H9 (cell line): Measurements from ENCODE around the gene ALOX12B. TPM values are rescaled to one million over a fixed set of nuclear protein-coding genes. Genes with fewer than 3 reads are reported as not detected.

Experiments used
- DNase-seq: peaks from one replicate; pipeline ENCODE4 v3.0.0-alpha.2; 2017
- H2AFZ ChIP-seq: one replicate; pipeline ENCODE4 v1.6.1; 2013; ENCODE audit warnings: mild to moderate bottlenecking, low read length, control low read depth, moderate library complexity
- H2AK5ac ChIP-seq: 2 replicates; pipeline ENCODE4 v1.6.1; 2013; ENCODE audit warnings: low read length, control low read depth, mixed read lengths; ENCODE audit not compliant: insufficient read length
- H2BK120ac ChIP-seq: one replicate; pipeline ENCODE4 v1.6.1; 2013; ENCODE audit warnings: low read depth, mild to moderate bottlenecking, low read length, control low read depth, inconsistent platforms; ENCODE audit not compliant: poor library complexity, severe bottlenecking
- H2BK12ac ChIP-seq: 2 replicates; pipeline ENCODE4 v1.6.1; 2013; ENCODE audit warnings: low read length, control low read depth, mixed read lengths, low read depth; ENCODE audit not compliant: insufficient read length
- H2BK15ac ChIP-seq: 2 replicates; pipeline ENCODE4 v1.6.1; 2013; ENCODE audit warnings: low read depth, low read length, control low read depth
- H2BK20ac ChIP-seq: one replicate; pipeline ENCODE4 v1.6.1; 2013; ENCODE audit warnings: low read depth, mild to moderate bottlenecking, low read length, control low read depth, inconsistent platforms; ENCODE audit not compliant: poor library complexity, severe bottlenecking
- H2BK5ac ChIP-seq: 2 replicates; pipeline ENCODE4 v1.6.1; 2013; ENCODE audit warnings: low read length, control low read depth, mixed read lengths; ENCODE audit not compliant: insufficient read length
- H3K14ac ChIP-seq: 2 replicates; pipeline ENCODE4 v1.6.1; 2013; ENCODE audit warnings: low read length, control low read depth; ENCODE audit not compliant: insufficient read depth
- H3K18ac ChIP-seq: 2 replicates; pipeline ENCODE4 v1.6.1; 2013; ENCODE audit warnings: low read depth, mild to moderate bottlenecking, mixed read lengths, low read length, control low read depth; ENCODE audit not compliant: insufficient read length
- H3K23ac ChIP-seq: 2 replicates; pipeline ENCODE4 v1.6.1; 2013; ENCODE audit warnings: low read length, control low read depth, mixed read lengths, low read depth; ENCODE audit not compliant: insufficient read length
- H3K23me2 ChIP-seq: 2 replicates; pipeline ENCODE4 v1.6.1; 2013; ENCODE audit warnings: low read depth, mild to moderate bottlenecking, mixed read lengths, low read length, control low read depth; ENCODE audit not compliant: insufficient read length, poor library complexity, severe bottlenecking
- H3K27ac ChIP-seq: 2 replicates; pipeline ENCODE4 v1.5.1; 2013; ENCODE audit warnings: low read length, control low read depth, mixed read lengths, low read depth; ENCODE audit not compliant: insufficient read length
- H3K27me3 ChIP-seq: 2 replicates; pipeline ENCODE4 v1.6.1; 2013; ENCODE audit warnings: low read length, control low read depth, inconsistent platforms; ENCODE audit not compliant: insufficient read depth
- H3K4ac ChIP-seq: 2 replicates; pipeline ENCODE4 v1.6.1; 2013; ENCODE audit warnings: low read depth, mild to moderate bottlenecking, control low read depth, inconsistent platforms, low read length, moderate library complexity
- H3K4me1 ChIP-seq: 2 replicates; pipeline ENCODE4 v1.6.1; 2013; ENCODE audit warnings: low read length, control low read depth, inconsistent platforms; ENCODE audit not compliant: insufficient read depth
- H3K4me2 ChIP-seq: 2 replicates; pipeline ENCODE4 v1.6.1; 2013; ENCODE audit warnings: low read length, control low read depth, mixed read lengths; ENCODE audit not compliant: insufficient read length, insufficient read depth
- H3K56ac ChIP-seq: 2 replicates; pipeline ENCODE4 v1.6.1; 2013; ENCODE audit warnings: low read depth, mild to moderate bottlenecking, mixed read lengths, low read length, control low read depth; ENCODE audit not compliant: insufficient read length
- H3K79me1 ChIP-seq: 2 replicates; pipeline ENCODE4 v1.6.1; 2013; ENCODE audit warnings: low read depth, mild to moderate bottlenecking, moderate library complexity, low read length, control low read depth, inconsistent platforms; ENCODE audit not compliant: insufficient read depth, poor library complexity, severe bottlenecking
- H3K79me2 ChIP-seq: 2 replicates; pipeline ENCODE4 v1.6.1; 2013; ENCODE audit warnings: low read length, control low read depth, inconsistent platforms; ENCODE audit not compliant: insufficient read depth
- H3K9ac ChIP-seq: 2 replicates; pipeline ENCODE4 v1.6.1; 2013; ENCODE audit warnings: low read length, control low read depth, mixed read lengths; ENCODE audit not compliant: insufficient read length; ENCODE audit errors: extremely low read depth
- H3K9me3 ChIP-seq: one replicate; pipeline ENCODE4 v1.6.1; 2013; ENCODE audit warnings: low read depth, low read length, inconsistent platforms; ENCODE audit not compliant: control insufficient read depth
- H3T11ph ChIP-seq: one replicate; pipeline ENCODE4 v1.6.1; 2013; ENCODE audit warnings: mild to moderate bottlenecking, low read length, control low read depth, inconsistent platforms
- H4K20me1 ChIP-seq: one replicate; pipeline ENCODE4 v1.6.1; 2013; ENCODE audit not compliant: control insufficient read depth, insufficient read length, insufficient read depth
- H4K5ac ChIP-seq: 2 replicates; pipeline ENCODE4 v1.6.1; 2013; ENCODE audit warnings: low read depth, mild to moderate bottlenecking, mixed read lengths, low read length, control low read depth; ENCODE audit not compliant: insufficient read length
- H4K8ac ChIP-seq: replicated peaks from 2 replicates; pipeline ENCODE4 v1.6.1; 2013; ENCODE audit warnings: low read length, control low read depth, mixed read lengths, low read depth; ENCODE audit not compliant: insufficient read length
- H4K91ac ChIP-seq: 2 replicates; pipeline ENCODE4 v1.6.1; 2013; ENCODE audit warnings: low read depth, mild to moderate bottlenecking, moderate library complexity, mixed read lengths, low read length, control low read depth; ENCODE audit not compliant: insufficient read length
- H3K27ac Mint-ChIP-seq, 3 experiments: 2 replicates in 2 of 3; 3 replicates in 1 of 3; pipeline ENCODE4 v1.8.0; 2020 to 2021; ENCODE audit warnings: mixed read lengths in 3 of 3, mild to moderate bottlenecking in 1 of 3, moderate library complexity in 1 of 3
- H3K27me3 Mint-ChIP-seq: 2 replicates; pipeline ENCODE4 v1.8.0; 2021; ENCODE audit warnings: low read depth, mild to moderate bottlenecking, moderate library complexity, mixed read lengths
- H3K36me3 Mint-ChIP-seq, 3 experiments: 2 replicates in 2 of 3; 3 replicates in 1 of 3; pipeline ENCODE4 v1.8.0; 2020 to 2021; ENCODE audit warnings: low read depth in 3 of 3, mixed read lengths in 3 of 3; ENCODE audit not compliant: insufficient read depth in 1 of 3
- H3K4me1 Mint-ChIP-seq, 2 experiments: 2 replicates each; pipeline ENCODE4 v1.8.0; 2020; ENCODE audit warnings: mixed read lengths in 2 of 2
- H3K4me3 Mint-ChIP-seq, 2 experiments: 2 replicates in 1 of 2; 3 replicates in 1 of 2; pipeline ENCODE4 v1.8.0; 2020 to 2021; ENCODE audit warnings: mild to moderate bottlenecking in 2 of 2, mixed read lengths in 2 of 2, moderate library complexity in 1 of 2
- H3K9me3 Mint-ChIP-seq, 2 experiments: 2 replicates in 1 of 2; 3 replicates in 1 of 2; pipeline ENCODE4 v1.8.0; 2020; ENCODE audit warnings: mild to moderate bottlenecking in 2 of 2, mixed read lengths in 2 of 2, moderate library complexity in 1 of 2
- WGBS: extraction: QIAGEN DNeasy Blood & Tissue Kit; methylation state at CpG from one replicate; pipeline ENCODE4 v1.1.7; 2013; ENCODE audit warnings: missing lambda C conversion rate, low lambda C conversion rate, mixed read lengths; ENCODE audit not compliant: insufficient read length; ENCODE audit errors: extremely low coverage; 5-methylcytosine and 5-hydroxymethylcytosine counted together
- total RNA-seq: library from RNA; stranded (reverse); gene quantifications from 2 replicates; pipeline ENCODE4 v1.2.1, GENCODE V29; 2021
- TF ChIP-seq, protein P1 (sequence below): fragments of 200-600 bp; sonication (generic); conservative IDR thresholded peaks from 3 replicates; pipeline ENCODE4 v1.8.0; 2021; ENCODE audit warnings: antibody characterized with exemption, mild to moderate bottlenecking

ALOX12B gene
- total RNA-seq, 1 experiment from 2014 or later: 1.2 TPM

- no peaks in the 10 kb centered on the region for H3K79me2 ChIP-seq
- no peak overlapping the region for H4K91ac ChIP-seq
- H3K4ac ChIP-seq: no peak overlapping the region
- no peak overlapping the region for H3K4me3 Mint-ChIP-seq
- H3K18ac ChIP-seq: no peak overlapping the region
- H2BK12ac ChIP-seq: no peak overlapping the region
- DNase-seq: no peak
- peaks cover 19% of the 10 kb centered on the region for H3K27me3 Mint-ChIP-seq
- no peaks in the 10 kb centered on the region for H3K79me1 ChIP-seq
- H3K9ac ChIP-seq: no peak overlapping the region
- H4K5ac ChIP-seq: no peak overlapping the region
- no peak overlapping the region for H3K14ac ChIP-seq
- H3K23me2 ChIP-seq: no peaks in the 10 kb centered on the region
- no CpG with 5 or more reads among the region's 11 CpGs for WGBS
- no peak overlapping the region for H2AFZ ChIP-seq
- H3K56ac ChIP-seq: no peak overlapping the region
- no peak overlapping the region for H3T11ph ChIP-seq
- no peak overlapping the region for H3K27ac Mint-ChIP-seq
- no peaks in the 10 kb centered on the region for H3K9me3 ChIP-seq
- H3K36me3 Mint-ChIP-seq: no peaks in the 10 kb centered on the region; a peak in 1 of 7 replicates
- H3K4me1 ChIP-seq: peaks cover 2% of the 10 kb centered on the region; the same call in 1 of the 2 replicates
- no peak overlapping the region for H3K23ac ChIP-seq
- no peak overlapping the region for H2BK20ac ChIP-seq
- TF ChIP-seq, protein P1, sequence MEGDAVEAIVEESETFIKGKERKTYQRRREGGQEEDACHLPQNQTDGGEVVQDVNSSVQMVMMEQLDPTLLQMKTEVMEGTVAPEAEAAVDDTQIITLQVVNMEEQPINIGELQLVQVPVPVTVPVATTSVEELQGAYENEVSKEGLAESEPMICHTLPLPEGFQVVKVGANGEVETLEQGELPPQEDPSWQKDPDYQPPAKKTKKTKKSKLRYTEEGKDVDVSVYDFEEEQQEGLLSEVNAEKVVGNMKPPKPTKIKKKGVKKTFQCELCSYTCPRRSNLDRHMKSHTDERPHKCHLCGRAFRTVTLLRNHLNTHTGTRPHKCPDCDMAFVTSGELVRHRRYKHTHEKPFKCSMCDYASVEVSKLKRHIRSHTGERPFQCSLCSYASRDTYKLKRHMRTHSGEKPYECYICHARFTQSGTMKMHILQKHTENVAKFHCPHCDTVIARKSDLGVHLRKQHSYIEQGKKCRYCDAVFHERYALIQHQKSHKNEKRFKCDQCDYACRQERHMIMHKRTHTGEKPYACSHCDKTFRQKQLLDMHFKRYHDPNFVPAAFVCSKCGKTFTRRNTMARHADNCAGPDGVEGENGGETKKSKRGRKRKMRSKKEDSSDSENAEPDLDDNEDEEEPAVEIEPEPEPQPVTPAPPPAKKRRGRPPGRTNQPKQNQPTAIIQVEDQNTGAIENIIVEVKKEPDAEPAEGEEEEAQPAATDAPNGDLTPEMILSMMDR: no peak
- H2AK5ac ChIP-seq: no peak overlapping the region
- H3K9me3 Mint-ChIP-seq: no peaks in the 10 kb centered on the region; a peak in 2 of 5 replicates
- no peak overlapping the region for H3K27ac ChIP-seq
- H3K4me1 Mint-ChIP-seq: peaks cover 8 to 9% of the 10 kb centered on the region in 2 experiments
- no peak overlapping the region for H2BK120ac ChIP-seq
- H4K8ac ChIP-seq: no peak overlapping the region
- no peaks in the 10 kb centered on the region for H3K27me3 ChIP-seq
- H4K20me1 ChIP-seq: no peaks in the 10 kb centered on the region
- H3K4me2 ChIP-seq: no peak overlapping the region
- H2BK5ac ChIP-seq: no peak overlapping the region
- H2BK15ac ChIP-seq: no peak overlapping the region
Observed at GRCh38 chr17:8039611-8040168, 47.8 kb downstream of the ALOX12B start.
